Astrocyte of the cerebellum (primary cell): ENCODE data around the gene CHCT1.

Experiments used
- DNase-seq: peaks from one replicate; pipeline ENCODE4 v3.0.0-alpha.2; 2011; ENCODE audit warnings: low read depth
- H3K4me3 ChIP-seq: 2 replicates; pipeline ENCODE4 v1.5.1; 2011; ENCODE audit warnings: mild to moderate bottlenecking, low read depth, low read length, moderate library complexity
- in situ Hi-C: cut with HindIII; loops from 2 replicates; pipeline ENCODE4 v1.10.0; 2017; ENCODE audit warnings: low sequenced_read_pairs
- TF ChIP-seq, protein P1 (sequence below): IDR thresholded peaks from 2 replicates; pipeline ENCODE4 v1.5.1; 2012; ENCODE audit warnings: low read length, low read depth, moderate library complexity, mild to moderate bottlenecking; ENCODE audit errors: missing control alignments

The CHCT1 gene

DNA sequence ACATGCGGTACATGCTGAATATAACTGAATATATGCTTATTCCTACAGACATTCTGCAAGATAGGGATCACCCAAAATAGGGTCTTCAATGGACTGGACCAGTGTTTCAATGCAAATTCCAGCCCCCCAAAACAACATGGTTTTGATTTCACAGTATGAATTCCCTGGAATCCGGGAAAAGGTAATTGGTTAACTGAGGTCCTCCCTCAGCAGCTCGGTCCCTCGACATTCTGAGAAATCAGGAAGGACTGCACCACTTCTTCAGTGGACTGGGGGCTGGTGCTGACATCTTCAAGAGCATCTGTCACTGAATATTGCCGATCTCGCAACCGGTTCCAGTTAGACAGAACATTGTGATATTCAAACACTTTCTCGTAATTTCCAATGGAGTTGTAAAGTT lies 25.1 kb downstream of the CHCT1 start:
- DNase-seq = no peak
- TF ChIP-seq, protein P1, sequence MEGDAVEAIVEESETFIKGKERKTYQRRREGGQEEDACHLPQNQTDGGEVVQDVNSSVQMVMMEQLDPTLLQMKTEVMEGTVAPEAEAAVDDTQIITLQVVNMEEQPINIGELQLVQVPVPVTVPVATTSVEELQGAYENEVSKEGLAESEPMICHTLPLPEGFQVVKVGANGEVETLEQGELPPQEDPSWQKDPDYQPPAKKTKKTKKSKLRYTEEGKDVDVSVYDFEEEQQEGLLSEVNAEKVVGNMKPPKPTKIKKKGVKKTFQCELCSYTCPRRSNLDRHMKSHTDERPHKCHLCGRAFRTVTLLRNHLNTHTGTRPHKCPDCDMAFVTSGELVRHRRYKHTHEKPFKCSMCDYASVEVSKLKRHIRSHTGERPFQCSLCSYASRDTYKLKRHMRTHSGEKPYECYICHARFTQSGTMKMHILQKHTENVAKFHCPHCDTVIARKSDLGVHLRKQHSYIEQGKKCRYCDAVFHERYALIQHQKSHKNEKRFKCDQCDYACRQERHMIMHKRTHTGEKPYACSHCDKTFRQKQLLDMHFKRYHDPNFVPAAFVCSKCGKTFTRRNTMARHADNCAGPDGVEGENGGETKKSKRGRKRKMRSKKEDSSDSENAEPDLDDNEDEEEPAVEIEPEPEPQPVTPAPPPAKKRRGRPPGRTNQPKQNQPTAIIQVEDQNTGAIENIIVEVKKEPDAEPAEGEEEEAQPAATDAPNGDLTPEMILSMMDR = no peak
- H3K4me3 ChIP-seq = no peak overlapping the region
- in situ Hi-C loops = no loop called here

DNA sequence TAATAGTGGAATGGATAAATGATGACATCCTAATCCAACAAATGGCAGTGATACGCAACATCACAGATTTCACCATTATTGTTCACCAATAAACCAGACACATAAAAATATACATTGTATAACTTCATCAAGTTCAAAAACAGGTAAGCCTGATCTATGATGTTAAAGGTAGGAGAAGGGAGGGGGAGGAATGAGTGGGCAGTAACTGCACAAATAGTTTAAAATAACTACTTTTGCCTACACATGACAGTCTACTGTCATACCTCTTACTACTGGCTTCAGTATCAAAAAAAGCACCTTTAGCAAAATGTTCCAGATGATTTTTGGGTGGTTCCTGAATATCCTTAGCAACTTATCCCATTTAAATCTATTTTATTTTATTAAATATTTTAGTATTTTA lies 28.8 kb downstream of the CHCT1 start:
- in situ Hi-C loops = no loop called here
- no peak overlapping the region for H3K4me3 ChIP-seq
- TF ChIP-seq, protein P1 = no peak
- DNase-seq = no peak

DNA sequence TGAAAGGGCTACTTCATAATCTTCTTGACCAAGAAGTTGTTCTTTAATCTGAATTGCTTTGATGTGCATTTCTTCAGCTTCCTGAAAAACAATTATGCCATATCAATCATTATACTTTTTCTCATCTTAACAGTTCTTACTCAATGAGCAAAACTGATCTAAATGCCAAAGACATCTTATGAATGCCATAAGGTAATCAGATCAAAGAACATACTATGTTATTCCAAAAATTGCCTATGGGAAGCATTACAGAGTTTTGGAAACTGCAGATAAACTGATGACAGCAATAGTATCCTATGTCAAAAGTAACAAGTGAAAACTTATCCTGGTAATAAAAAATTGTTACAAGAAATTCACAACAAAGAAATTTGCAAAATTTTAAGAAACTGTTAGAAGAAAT lies 29.7 kb downstream of the CHCT1 start:
- H3K4me3 ChIP-seq = no peak overlapping the region
- DNase-seq = no peak
- in situ Hi-C loops = no loop called here
- TF ChIP-seq, protein P1 = no peak

DNA sequence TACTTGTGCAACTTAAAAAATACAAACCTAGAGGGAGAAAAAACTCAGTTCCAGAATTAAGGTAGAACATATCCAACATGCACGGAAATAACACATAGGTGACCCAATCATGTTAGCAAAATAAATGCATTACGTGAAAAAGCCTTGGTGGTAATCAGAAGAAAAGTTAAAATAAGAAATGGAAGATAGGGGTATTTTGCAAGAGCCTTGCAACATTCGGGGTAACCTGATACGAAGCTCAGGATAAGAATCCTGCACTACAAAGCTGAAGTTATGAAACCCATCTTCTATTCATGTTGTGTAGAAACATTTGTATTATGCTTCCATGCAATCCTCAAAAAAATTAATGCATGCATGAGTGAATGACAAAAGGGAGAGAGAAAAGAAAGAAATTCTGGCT lies 33.1 kb downstream of the CHCT1 start:
- TF ChIP-seq, protein P1 = no peak
- in situ Hi-C loops = no loop called here
- H3K4me3 ChIP-seq = no peak overlapping the region
- no peak for DNase-seq

DNA sequence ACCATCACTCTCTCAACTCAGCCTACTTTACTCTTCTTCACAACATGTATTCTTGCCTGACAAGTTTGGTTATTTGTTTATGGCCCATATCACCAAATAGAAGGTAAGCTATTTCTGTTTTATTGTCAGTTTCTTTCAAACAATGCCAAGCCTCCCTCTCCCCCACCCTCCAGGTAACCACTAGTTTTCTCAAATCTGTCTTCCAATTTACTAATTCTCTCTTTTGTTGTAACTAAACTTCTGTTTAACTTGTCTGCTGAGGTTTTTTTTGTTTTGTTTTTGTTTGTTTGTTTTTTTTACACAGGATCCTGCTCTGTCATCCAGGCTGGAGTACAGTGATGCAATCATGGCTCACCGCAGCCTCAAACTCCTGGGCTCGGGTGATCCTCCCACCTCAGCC lies 34.9 kb downstream of the CHCT1 start:
- TF ChIP-seq, protein P1 = no peak
- DNase-seq = no peak
- no peak overlapping the region for H3K4me3 ChIP-seq
- in situ Hi-C loops = no loop called here

DNA sequence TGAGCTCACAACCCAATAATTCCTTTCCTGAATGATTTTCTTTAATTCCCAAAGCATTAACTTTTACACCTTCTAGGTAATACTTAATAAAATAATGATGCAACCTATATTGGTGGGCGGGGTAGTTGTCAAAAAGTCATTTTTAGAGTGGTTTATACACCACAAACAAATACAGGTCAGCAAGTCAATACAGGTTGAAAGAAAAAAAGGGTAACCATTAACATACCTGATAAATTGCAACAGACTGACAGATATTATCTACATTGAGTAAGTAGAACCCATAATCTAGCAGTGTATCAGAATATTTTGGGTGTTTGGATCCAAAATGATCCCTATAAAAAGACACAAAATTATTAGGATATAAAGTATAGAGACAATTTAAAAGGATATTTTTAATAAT lies 39.3 kb downstream of the CHCT1 start:
- no peak overlapping the region for H3K4me3 ChIP-seq
- DNase-seq = no peak
- in situ Hi-C loops = no loop called here
- TF ChIP-seq, protein P1 = no peak
